Measurements from ENCODE around the gene PYROXD2.

Gene PYROXD2

GRCh38 chr10:98414932-98415730 lies at the start of gene PYROXD2:
Gene PYROXD2 (minus strand): TSS chr10:98415182. CDS start chr10:98415135, 47 bp downstream.
- DNase-seq (ENCODE audit: low spot score): peak; percentile 63

- no peak for DNase-seq (ENCODE audit: low spot score)
These were observed 49.2 kb upstream of the PYROXD2 start for GRCh38 chr10:98463976-98464754.

GRCh38 chr10:98463016-98463415 lies 48.0 kb upstream of the PYROXD2 start:
- DNase-seq (ENCODE audit: low spot score): no peak

GRCh38 chr10:98461500-98461842 lies 46.5 kb upstream of the PYROXD2 start:
- no peak for DNase-seq (ENCODE audit: low spot score)

- peak; percentile 58 for DNase-seq (ENCODE audit: low spot score)
These were observed 46.0 kb upstream of the PYROXD2 start for GRCh38 chr10:98460837-98461499.

- DNase-seq (ENCODE audit: low spot score): no peak
These were observed 44.1 kb upstream of the PYROXD2 start for GRCh38 chr10:98458809-98459784.

GRCh38 chr10:98457721-98458120 lies 42.7 kb upstream of the PYROXD2 start:
- DNase-seq (ENCODE audit: low spot score): no peak

GRCh38 chr10:98456686-98457482 lies 41.9 kb upstream of the PYROXD2 start:
- DNase-seq (ENCODE audit: low spot score): no peak

GRCh38 chr10:98456043-98456570 lies 41.1 kb upstream of the PYROXD2 start:
- DNase-seq (ENCODE audit: low spot score): no peak

- no peak for DNase-seq (ENCODE audit: low spot score)
These were observed 38.7 kb upstream of the PYROXD2 start for GRCh38 chr10:98453729-98454128.

GRCh38 chr10:98450618-98451017 lies 35.6 kb upstream of the PYROXD2 start:
- peak; percentile 29 for DNase-seq (ENCODE audit: low spot score)

- DNase-seq (ENCODE audit: low spot score): no peak
These were observed 34.3 kb upstream of the PYROXD2 start for GRCh38 chr10:98449287-98449686.

GRCh38 chr10:98446661-98447221 lies 31.8 kb upstream of the PYROXD2 start, which contains the start of gene HPS1:
Gene HPS1 (minus strand): TSS chr10:98446935. CDS start chr10:98443240, 3,695 bp downstream.
- peak; percentile 77 for DNase-seq (ENCODE audit: low spot score)

- DNase-seq (ENCODE audit: low spot score): peak; percentile 37
These were observed 31.2 kb upstream of the PYROXD2 start for GRCh38 chr10:98446151-98446660.

GRCh38 chr10:98445200-98445812 lies 30.3 kb upstream of the PYROXD2 start:
- DNase-seq (ENCODE audit: low spot score): no peak

- no peak for DNase-seq (ENCODE audit: low spot score)
These were observed 29.5 kb upstream of the PYROXD2 start for GRCh38 chr10:98444314-98445006.

GRCh38 chr10:98438715-98439114 lies 23.7 kb upstream of the PYROXD2 start:
- DNase-seq (ENCODE audit: low spot score): no peak

- DNase-seq (ENCODE audit: low spot score): no peak
These were observed 21.7 kb upstream of the PYROXD2 start for GRCh38 chr10:98436704-98437103.

GRCh38 chr10:98435178-98435577 lies 20.2 kb upstream of the PYROXD2 start:
- no peak for DNase-seq (ENCODE audit: low spot score)
